HG03460 (cell line): ENCODE data around the gene SNX8.

Source experiments
- ATAC-seq: cut with Tn5 transposase; IDR thresholded peaks from one replicate; pipeline ENCODE4 v1.9.1; 2021; ENCODE audit not compliant: unreplicated experiment

The SNX8 gene

DNA sequence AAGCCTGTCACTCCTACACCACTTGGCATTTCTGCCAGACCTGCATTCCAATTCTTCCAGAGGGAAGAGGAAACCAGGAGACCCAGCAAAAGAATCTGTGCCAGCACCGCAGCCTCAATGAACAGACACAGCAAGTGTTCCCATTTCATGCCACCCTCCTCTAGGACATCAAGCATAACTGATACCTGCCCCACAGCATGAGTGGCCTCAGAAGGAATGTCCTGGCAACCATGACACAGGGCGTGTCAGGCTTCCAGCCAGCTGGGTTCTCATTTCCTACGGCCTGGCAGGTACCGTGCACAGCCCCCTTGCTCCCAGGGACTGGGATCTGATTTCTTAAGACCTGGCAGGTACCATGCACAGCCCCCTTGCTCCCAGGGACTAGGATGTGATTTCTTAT, 89.3 kb downstream of the SNX8 start:
- ATAC-seq = no peak

DNA sequence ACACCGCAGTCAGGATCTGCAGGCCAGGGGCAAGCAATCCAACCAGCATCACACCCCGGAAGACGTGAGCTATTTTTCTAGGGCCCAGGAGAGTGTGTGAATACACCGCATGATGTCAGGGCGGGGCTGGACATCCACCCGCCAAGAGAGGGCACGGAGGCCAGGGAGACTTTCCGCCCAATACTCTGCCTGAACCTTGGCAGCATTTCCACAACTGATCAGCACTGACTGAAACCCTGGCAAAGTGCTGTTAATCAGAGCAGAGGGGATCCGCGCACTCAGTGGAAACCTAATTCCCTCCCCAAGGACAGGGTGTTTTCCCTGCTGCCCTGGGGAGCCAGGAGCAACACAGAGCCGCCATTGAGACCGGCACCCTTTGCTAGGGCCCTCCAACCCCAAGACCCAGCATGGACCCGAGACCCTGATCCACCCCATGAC, 89.7 kb downstream of the SNX8 start:
- ATAC-seq = no peak

DNA sequence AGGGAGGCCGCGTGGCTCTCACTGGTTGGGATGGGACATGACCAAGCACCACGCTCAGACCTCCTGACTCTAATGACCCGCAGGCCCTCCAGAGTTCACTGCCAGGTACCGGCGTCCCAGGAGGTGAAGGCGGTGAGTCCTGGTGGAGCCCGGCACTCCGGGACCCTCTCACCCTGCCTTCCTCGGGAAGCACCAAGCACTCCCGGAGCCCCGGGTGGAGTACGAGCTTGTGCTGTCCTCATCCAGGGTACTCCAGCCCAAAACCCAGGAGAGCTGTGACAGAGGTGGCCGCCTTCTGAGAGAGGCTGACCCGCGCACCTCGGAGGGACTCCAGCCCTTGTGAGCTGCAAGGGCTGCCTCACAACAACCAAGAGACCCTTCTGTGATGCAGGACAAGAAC, 90.9 kb downstream of the SNX8 start:
- no peak for ATAC-seq

DNA sequence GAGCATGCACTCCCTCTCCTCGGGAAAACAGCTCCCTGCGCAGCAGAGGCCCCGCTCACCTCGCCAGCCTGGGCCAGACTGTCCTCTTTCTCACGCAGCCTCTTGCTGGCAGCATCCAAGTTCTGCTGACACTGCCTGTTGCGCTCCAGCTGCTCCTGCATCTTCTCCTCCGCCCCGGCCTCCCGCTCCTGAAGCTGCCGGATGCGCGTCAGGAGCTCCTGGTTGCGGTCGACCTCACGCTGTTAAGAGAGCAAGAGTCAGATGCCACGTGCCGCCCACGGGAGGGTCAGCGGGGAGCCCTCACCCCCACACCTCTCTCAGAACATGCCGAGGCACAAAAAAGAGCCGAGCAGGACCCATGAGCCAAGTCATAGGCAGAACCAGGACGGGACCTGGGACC, 91.7 kb downstream of the SNX8 start:
- no peak for ATAC-seq

DNA sequence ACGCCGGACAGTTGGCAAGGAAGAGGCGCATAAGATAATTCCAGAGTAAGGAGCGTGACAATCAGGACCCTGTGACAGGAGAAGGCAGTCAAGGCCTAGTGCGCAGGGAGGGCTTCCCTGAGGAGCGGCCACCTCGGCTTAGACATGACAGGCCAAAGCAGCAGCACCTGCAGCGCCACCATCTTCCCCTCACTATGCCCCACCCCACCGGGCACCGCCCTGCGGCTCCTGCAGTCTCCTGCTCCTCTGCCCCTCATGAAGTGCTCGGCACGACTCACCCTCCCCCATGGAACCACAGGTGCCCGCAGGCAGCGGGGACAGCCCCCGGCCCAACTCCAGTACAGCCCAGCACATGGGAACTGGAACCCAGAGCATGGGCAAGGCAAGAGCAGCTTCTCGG, 93.3 kb downstream of the SNX8 start:
- no peak for ATAC-seq

DNA sequence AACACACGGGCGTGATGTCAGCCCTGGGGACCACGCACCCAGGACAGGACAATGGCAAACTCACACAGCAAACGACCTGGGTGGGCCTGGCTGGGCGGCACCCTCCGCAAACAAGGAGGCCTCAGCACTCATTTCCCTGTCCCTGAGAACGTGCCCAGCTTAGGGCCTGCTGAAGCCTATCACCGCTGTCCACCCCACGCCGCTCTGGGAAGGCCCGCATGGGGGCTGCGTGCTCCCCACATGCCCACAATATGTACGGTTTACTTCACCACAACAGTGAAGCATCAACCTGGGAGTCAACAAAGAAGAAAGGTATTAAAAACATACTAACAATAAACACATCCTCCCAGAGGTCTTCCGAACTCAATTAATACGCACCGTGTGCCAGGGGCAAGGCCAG, 93.7 kb downstream of the SNX8 start:
- ATAC-seq = no peak

DNA sequence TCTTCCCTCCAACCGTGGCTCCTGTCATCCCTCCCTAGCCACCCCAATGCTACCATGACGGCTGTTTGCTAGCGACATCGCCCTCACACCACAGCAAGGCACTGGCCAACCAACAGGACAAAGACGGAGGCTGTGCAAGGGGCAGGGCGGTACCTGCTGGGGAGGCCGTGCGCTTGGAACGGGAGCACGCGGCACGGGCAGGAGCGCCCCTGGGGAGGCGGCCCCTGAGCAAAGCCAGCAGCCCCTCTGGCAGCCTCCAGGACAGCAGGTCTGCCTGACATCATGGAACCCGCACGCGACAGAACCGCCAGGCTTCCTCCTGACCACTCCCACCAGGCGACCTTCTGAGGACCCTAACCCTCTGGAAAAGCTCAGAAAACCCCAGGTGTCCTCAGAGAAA, 94.2 kb downstream of the SNX8 start:
- ATAC-seq = no peak

DNA sequence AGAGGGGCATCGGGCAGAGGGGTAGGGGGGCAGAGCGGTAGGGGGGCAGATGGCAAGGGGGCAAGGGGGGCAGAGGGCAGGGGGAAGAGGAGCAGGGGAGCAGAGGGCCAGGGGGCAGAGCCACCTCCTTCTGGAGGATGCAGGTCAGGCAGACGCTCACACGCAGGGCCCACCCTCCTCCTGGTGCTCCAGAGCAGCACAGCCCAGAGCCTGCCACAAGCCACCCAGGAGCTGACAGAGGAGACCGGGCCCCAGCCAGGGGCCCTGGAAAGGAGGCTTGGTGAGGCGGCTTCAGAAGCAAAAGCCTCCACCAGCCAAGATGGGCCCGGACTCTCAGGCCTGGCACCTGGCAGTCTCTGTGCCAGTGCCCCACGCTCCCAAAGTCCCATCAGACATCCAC, 94.6 kb downstream of the SNX8 start:
- ATAC-seq = no peak

DNA sequence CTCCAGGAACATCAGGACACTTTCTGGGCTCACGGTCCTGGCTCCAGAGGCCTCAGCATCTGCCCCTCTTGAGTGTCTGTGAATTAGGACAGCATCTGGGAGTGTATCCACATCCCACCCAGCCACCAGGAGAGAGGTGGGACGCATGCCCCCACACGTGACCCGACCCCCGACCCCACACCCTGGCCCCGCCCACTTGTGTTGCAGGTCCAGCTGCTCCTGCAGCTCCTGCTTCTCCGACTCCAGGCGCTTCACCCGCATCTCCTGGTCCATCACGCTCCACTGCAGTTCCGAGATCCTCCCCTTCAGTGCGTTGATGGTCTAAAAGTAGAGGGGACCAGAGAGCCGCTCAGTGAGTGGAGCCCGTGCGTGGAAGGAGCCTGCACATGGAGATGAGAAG, 95.1 kb downstream of the SNX8 start:
- no peak for ATAC-seq

DNA sequence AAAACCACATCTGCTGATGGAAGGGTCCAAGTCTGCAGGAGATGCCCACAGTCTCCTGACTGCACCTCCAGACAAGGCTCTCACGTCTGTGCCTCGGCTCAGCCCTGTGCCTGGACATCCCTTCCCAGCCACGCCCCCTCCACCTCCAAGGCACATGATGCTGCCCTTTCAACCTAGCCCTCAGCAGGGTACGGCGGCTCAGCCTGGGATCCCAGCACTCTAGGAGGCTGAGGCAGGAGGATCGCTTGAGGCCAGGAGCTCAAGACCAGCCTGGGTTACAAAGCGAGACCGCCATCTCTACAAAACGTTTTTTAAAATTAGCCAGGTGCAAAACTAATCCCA, 95.8 kb downstream of the SNX8 start:
- no peak for ATAC-seq

DNA sequence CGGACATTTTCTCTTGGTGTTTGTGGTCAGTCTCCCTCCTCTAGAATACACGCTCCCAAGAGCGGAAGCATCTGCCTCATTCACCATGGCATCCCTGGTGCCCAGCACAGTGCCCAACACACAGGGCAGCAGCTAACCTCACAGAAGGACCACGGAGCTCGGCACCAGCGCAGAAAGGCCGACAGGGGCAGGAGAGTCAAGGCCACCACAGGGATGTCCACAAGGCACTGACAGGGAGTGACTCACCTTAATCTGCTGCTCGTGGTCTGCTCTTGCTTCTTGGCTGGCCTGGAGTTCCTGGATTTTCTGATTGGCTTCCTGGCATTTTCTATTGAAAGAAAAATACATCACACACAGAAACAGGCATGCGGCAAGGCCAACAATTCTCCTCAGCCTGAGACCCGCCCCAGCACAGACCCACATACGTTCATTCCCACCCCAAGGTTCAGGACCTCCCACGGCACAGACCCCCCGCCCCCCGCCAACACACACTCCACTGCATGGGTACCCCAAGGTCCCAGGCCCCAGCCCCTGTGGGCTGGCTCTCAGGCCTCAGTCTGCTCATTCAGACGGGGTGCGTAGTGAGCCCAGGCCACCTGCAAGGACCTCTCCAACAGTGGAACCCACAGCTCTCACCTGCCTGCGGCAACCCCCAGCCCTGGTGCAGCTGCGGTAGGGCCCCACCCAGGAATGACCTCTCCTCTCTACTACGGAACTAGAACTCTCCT, 96.4 kb downstream of the SNX8 start:
- ATAC-seq = no peak

DNA sequence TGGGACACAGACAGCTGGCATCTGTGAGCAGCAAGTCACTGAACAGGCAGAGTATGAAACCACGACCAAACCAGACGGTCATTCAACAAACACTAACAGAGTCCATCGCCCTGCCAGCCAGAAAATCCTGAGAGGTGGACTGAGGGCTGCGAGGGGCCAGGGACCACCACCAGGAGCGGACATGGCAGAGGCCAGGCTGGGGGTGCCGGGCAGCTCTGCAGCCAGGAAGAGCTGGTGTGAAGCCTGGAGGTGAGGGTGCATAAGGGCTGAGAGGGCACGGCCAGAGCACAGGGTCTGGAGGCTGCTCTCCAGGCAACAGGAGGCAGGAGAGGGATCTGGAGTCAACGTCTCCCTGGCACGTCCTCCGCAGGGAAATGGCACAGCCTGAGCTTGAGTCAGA, 97.0 kb downstream of the SNX8 start:
- ATAC-seq = no peak

DNA sequence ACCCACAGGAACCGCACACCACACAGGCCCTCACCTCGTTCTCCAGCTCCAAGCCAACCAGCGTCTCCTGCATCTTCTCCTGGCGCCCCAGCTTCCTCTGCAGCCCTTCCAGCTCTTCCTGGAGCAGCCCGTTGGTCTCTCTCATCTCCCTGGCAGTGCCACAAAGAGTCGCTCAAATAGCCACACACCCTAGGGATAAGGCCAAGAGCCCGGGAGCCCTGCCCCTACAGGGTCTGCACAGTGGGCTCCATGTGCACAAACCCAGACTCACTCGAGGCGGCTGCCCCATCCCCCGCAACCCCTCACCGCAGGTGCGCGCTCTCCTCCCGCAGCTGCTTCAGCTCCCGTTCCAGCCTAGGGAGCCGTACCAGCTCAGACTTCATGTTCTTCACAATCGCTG, 98.4 kb downstream of the SNX8 start:
- ATAC-seq = no peak

DNA sequence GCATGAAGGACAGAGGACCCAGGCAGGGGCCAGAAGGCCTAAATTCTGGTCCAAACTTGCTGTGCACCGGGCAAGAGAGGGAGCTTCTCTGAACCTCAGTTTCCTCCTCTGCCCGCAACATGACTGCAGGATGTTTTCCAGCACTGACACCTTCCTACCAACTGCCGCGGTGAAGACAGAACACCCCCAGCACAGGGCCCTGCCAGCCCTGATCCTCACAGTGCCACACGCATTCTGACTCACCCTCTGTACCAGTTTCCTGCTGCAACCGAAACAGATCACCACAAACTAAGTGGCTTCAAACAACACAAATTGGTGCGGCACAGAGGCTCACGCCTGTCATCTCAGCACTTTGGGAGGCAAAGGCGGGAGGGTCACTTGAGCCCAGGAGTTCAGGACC, 99.6 kb downstream of the SNX8 start:
- ATAC-seq = no peak

DNA sequence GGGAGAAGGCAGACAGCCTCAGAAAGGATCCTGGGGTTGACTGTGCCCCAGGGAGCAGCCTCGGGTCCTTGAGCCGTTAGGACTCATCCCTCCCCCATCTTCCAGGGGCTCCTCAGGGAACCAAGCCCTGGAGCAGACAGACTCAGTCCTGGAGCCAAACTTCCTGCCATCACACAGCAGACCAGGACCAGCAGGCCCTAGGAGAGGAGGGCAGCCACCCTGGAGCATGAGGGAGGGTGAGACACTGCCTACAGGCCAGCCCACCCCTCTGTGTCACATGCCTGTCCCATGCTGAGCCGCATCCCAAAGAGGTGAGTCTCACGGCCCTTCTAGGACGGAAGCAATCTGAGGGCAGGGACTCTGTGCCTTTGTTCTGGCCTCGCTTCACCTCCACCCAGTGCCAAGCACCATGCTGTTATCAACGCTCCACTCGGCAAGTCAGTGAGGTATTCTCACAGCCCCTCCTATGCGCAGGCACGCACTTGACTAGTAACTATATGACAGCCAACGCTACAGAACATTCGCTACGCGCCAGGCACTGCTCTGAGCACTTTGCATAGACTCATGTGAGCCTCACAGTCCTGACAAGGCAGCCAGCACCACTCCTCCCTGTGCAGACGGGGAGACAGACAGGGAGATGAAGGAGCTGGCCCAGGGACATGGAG, 100.6 kb downstream of the SNX8 start:
- no peak for ATAC-seq

DNA sequence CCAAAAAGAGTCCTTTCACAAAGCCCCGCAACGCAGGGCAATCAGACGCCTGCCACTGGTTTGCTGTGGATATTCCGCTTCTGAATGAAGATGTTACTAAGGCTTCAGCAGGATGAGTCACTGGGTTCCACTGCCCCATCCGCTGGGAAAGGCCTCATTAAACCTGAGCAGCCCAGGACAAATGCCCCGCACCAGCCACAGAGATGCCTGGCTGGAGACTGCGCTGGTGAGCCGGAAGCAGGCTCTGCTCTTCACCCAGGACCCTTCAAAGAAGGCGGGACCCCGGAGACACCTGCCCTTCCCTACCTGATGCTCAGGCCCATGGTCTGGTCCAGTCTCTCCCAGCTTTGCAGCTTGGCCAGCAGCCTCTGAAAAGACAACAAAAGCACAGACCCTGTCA, 101.3 kb downstream of the SNX8 start:
- ATAC-seq = no peak

DNA sequence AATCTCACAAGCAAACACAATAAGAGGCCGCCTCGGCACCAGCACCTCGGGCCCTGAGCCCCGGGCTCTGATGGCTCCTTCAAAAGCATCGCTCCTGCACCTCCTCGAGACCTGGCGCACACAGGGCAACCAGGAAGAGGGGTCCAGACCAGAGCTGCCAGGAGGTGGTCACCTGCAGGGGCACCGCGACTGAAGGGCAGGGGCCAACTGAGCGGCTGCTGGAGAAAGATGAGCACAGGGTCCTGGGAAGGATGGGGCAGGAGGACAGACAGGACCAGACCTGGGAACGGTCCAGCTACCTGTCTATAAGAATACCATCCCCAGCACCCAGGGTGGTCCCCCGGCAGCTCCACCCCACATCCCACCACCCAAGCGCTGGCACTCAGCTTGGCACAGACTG, 102.3 kb downstream of the SNX8 start:
- no peak for ATAC-seq

DNA sequence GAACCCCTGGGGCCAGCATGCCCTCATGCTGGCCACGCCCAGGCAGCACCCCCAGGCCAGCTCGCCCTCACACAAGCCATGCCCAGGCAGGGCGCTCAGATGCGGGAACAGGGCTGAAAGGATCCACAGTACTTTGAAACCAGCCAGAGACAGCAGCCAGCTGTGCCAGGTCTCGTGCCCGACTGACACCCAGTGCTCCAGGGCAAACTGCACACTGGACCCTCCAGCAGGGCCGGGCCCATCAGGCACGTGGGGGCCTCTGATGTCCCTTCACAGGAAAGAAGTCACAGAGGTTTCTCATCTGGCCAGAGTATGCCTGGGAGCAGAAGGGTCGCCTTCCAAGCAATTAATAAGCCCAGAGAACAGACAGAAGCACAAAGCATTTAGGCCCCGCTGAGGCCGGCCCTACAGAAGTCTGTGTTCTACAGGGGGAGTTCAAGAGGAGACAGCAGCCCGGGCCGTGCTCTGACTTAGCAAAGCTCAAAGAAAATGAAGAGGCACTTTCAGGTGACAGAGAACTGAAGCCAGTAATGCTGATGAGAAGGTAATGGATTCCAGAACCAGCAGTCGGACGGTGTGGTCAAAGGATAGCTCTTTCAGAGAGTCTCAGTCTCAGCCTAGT, 102.9 kb downstream of the SNX8 start:
- no peak for ATAC-seq

DNA sequence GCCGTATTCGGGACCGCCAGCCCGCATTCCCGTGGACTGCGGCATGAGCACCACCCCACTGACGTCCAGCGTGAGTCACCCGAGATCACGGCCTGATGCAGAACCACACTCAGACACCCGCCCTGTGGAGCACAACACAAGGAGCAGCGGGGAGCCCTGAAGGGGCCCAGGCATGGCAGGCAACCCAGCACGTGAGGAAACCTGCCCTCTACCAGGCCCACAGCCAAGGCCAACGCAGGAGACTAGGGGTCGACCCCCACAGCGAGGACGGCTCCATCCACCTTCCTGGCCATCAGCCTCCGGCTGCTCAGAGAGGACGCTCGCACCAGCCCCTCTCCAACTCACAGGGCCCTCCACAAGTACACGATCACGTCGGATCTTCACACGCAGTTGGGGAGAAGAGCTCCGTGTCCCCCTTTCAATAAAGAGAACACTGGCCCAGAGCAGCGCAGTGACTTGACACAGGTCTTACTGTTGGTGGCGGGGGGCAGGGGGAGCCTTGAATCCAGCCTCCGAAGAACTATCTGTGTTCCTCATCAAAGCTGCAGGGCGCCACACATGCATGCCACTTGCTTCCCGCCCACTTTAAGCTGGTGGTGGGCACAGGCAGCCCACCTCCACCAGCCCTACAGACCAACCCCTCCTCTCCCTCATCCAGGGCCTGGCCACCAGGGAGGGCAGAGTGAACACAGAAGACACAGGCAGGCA, 103.5 kb downstream of the SNX8 start:
- no peak for ATAC-seq

DNA sequence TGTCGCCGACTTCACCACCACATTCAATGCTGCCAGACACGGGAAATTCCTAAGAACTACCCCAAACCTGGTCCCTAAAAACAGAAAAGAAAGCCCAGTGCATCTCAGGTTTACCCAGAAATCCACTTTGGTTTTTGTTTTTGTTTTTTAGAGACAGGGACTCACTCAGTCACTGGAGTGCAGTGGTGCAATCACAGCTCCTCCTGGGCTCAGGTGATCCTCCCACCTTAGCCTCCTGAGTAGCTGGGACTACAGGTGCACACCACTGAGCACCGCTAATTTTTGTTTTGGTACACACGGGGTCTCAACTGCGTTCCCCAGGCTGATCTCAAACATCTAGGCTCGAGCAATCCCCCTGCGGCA, 104.3 kb downstream of the SNX8 start:
- ATAC-seq = no peak

DNA sequence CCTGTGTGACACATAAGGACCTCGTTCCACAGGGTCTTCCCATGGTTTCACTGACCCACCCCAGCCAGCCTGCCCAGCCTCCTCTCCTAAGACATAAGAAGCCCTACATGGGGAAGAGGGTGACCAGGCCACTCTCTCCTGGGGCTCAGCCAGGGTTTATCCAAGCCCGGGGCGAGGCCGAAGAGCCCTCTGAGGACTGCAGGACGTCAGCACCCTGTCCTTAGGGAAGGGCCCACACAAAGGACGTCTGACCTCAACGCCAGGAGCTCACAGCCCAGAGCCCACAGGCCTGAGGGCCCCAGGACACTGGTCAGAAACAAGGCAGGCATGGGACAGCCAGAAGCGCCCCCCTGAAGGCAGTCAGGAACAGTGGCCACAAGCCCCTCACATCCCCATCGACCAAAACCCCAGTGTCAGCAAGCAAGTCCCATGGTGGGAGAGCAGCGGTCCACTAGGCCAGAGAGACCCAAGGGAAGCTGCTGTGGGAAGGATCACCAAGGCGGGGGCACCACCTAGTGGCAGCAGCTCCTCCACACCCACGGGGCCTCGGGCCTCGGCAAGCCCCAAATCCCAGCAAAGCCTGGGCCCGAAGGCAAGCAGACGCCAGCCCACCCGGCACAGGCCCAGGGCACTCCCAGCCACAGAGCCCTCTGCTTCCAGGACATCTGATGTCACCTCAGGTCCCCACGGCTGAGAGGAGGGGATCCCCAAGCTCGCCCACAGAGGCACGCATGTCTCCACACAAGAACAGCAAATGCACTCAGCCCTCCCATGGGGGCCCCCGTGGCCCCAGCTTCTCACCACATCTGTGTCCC, 104.9 kb downstream of the SNX8 start:
- no peak for ATAC-seq
